GM12873 (cell line): Measurements from ENCODE around the gene GPC3.

Experiments used
- TF ChIP-seq, protein P1 (sequence below): IDR thresholded peaks from 2 replicates; pipeline ENCODE4 v1.5.1; 2012; ENCODE audit warnings: low read depth, mild to moderate bottlenecking, moderate library complexity, low read length, control low read depth; ENCODE audit not compliant: insufficient read depth; ENCODE audit errors: missing control alignments

The GPC3 gene

DNA sequence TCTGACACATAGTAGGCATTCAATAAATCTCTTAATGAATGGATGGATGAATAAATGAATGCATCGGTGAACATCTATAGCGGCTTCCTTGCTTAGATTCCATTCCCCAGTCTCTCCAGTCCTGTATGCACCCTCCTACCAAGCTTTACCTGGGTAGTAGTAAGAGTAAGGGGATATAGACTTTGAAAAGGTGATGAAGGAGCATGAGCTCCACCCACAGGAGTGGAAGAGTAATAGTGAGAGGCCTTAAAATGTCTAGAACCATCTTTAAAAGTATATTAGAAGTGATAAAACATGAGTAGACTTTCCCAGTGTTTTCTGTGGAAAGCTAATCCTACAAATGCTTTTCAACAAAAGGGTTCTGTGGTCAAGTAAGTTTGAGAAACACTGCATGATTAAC is 35.5 kb upstream of the GPC3 start:
- TF ChIP-seq, protein P1, sequence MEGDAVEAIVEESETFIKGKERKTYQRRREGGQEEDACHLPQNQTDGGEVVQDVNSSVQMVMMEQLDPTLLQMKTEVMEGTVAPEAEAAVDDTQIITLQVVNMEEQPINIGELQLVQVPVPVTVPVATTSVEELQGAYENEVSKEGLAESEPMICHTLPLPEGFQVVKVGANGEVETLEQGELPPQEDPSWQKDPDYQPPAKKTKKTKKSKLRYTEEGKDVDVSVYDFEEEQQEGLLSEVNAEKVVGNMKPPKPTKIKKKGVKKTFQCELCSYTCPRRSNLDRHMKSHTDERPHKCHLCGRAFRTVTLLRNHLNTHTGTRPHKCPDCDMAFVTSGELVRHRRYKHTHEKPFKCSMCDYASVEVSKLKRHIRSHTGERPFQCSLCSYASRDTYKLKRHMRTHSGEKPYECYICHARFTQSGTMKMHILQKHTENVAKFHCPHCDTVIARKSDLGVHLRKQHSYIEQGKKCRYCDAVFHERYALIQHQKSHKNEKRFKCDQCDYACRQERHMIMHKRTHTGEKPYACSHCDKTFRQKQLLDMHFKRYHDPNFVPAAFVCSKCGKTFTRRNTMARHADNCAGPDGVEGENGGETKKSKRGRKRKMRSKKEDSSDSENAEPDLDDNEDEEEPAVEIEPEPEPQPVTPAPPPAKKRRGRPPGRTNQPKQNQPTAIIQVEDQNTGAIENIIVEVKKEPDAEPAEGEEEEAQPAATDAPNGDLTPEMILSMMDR, result no peak

DNA sequence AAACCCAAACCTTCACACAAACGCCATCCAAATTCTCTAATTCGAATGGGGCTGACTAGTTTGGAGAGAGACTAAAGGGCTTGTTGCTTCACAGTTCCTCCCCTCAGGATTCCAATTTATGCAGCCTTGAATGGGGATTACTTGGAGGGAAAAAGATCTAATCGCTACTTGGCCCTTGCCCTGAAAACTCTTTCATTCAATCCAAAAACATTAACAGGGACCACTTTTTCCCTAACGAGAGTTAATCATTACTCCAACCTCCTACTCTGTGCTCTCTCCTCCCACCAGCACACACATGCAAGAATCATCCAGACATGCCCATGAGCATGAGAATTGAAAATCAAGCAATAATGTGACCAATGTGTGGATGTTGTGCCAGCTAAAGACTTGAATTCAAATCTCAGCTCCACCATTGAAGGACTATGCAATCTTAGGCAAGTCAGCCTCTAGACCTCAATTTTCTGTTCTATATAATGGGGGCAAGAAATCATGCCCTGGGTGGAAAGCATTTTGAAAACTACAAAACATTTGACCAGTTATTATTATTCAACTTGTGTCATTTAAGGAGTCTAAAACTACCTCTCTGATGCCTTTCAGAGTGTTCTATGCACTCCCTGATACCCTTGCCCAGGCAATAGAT is 34.3 kb upstream of the GPC3 start:
- TF ChIP-seq, protein P1, result no peak

DNA sequence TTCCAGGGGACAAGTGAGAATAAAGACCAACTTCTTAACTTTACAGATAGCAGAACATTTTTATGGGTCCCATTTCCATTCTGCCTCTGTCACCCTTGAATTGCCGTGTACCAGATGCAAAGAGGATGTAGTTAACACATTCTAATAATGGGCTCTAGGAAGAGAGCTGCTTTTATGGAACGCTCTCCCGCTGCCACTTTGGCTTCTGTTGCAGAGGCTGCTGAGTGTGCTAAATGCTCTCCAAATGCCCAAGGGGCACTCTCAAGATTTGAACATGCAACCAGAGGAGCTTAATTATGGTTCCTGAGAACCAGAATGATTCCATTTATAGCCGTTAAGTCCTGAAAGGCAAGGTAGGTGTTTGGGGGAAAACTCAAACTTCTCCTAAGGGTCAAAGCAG is 28.1 kb upstream of the GPC3 start:
- TF ChIP-seq, protein P1, result no peak

DNA sequence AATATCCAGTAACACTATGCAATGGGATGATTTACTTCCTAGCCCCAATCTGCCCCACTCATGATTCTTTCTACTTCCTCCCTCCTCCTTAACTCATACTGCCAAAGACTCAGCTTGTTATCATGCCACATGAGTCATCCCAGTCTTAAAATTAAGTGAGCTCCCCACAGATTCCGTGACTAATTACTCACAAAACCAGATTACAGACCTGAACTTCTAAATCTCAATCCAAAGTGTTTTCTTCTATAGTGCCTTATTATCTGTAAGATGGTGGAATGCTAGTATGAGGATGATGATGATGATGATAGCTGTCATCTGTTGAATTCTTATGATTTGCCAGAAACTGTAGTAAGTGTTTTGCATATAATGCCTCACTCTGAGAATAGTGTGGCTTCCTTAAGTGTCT is 27.7 kb upstream of the GPC3 start:
- TF ChIP-seq, protein P1, result no peak

DNA sequence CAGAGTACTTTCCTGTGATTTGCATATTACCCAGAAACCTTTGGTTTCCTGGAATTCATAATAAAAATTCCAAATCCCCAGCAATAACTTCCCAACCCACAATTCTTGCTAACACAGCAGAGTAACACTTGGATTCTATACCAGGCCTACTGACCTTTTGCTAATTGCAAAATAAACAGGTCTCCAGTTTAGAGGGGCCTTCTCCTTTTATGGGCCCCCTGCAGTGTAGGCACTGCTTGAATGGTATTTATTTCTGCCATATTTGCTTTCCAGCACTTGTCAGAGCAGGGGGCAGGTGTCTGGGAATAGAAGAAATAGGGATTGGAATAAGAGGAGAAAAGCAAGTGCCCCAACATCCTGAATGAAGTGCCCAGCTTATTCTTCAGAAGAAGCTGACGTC is 25.3 kb upstream of the GPC3 start:
- TF ChIP-seq, protein P1, result no peak

DNA sequence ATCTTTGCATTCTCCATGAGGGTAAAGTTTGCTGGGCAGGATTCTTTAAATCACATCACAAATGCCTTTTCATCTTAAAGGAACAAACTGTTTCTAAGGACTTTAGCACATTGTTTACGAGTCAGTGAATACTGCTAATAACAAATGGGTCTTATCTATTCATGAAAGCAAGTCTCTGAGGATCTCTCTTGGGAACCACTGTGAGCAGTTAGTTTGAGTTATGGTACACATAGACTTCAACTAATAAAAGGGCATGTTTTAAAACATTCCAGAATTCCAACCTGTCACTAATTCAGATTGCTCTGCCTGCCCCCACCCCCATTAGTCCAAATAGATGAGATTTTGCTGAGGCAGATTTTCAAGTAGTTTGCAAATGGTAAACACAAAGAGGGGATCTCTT is 22.3 kb upstream of the GPC3 start:
- TF ChIP-seq, protein P1, result no peak

DNA sequence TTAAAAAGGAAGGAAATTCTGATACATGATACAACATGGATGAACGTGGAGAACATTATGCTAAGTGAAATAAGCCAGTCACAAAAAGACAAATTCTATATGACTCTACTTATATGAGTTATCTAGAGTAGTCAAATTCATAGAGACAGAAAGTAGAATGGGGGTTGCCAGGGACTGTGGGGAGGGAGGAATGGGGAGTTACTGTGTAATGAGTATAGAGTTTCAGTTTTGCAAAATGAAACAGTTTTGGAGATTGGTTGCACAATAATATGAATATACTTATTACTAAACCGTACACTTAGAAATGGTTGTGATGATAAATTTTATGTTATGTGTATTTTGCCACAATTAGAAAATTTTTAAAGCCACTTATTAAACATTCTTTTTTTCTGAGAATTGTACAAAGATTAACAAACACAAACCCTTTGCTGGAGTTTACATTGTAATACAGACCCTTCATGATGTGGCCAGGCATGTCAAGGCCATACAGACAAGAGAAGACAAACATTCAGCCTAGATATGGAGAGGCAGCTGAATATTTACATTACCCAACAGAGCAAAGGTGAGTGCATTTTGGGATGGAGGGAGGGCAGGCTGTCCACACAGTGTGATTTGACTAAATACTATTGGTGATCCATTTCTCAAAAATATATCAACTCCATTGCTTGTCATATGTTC is 21.2 kb upstream of the GPC3 start:
- TF ChIP-seq, protein P1, result no peak
